Smooth muscle cell (in vitro differentiated cells): Measurements from ENCODE around the gene FBXL3. TPM values are rescaled to one million over a fixed set of nuclear protein-coding genes. Genes with fewer than 3 reads are reported as not detected.

Experiments
- DNase-seq: peaks from one replicate; lab custom pipeline; 2025; ENCODE audit not compliant: unreplicated experiment; lab: John Stamatoyannopoulos, UW
- H2AFZ ChIP-seq: fragments of 200-600 bp; sonication (generic); 2 replicates; pipeline ENCODE4 v1.6.0; 2016; ENCODE audit warnings: antibody characterized with exemption, low read depth, mild to moderate bottlenecking
- H3F3A ChIP-seq: fragments of 200-600 bp; sonication (generic); 2 replicates; pipeline ENCODE4 v1.6.0; 2017; ENCODE audit warnings: antibody characterized with exemption, low read depth
- H3K27ac ChIP-seq: fragments of 200-600 bp; sonication (generic); 2 replicates; pipeline ENCODE4 v1.5.1; 2016; ENCODE audit warnings: low read depth, mild to moderate bottlenecking
- H3K27me3 ChIP-seq: fragments of 200-600 bp; sonication (generic); 2 replicates; pipeline ENCODE4 v1.6.1; 2016; ENCODE audit warnings: low read depth, mild to moderate bottlenecking
- H3K36me3 ChIP-seq: fragments of 200-600 bp; sonication (generic); 2 replicates; pipeline ENCODE4 v1.5.1; 2016; ENCODE audit warnings: low read depth
- H3K4me1 ChIP-seq: fragments of 200-600 bp; sonication (generic); 2 replicates; pipeline ENCODE4 v1.5.1; 2016; ENCODE audit warnings: low read depth
- H3K4me2 ChIP-seq: fragments of 200-600 bp; sonication (generic); 2 replicates; pipeline ENCODE4 v1.6.0; 2016; ENCODE audit warnings: mild to moderate bottlenecking
- H3K4me3 ChIP-seq: fragments of 200-600 bp; sonication (generic); 2 replicates; pipeline ENCODE4 v1.5.1; 2016; ENCODE audit warnings: mild to moderate bottlenecking
- H3K79me2 ChIP-seq: fragments of 200-600 bp; sonication (generic); 2 replicates; pipeline ENCODE4 v1.6.0; 2016; ENCODE audit warnings: low read depth, mild to moderate bottlenecking
- H3K9ac ChIP-seq: fragments of 200-600 bp; sonication (generic); 2 replicates; pipeline ENCODE4 v1.6.0; 2016; ENCODE audit warnings: low read depth
- H3K9me3 ChIP-seq: fragments of 200-600 bp; sonication (generic); replicated peaks from 2 replicates; pipeline ENCODE4 v1.5.1; 2016; ENCODE audit warnings: low read depth
- H4K20me1 ChIP-seq: fragments of 200-600 bp; sonication (generic); 2 replicates; pipeline ENCODE4 v1.6.0; 2016; ENCODE audit warnings: low read depth
- CTCF ChIP-seq: fragments of 200-600 bp; sonication (generic); IDR thresholded peaks from 2 replicates; pipeline ENCODE4 v1.5.1; 2017; ENCODE audit warnings: borderline replicate concordance, mild to moderate bottlenecking, antibody characterized with exemption; ENCODE audit not compliant: insufficient read depth, poor library complexity, severe bottlenecking
- WGBS: methylation state at CpG from one replicate; pipeline ENCODE4 v1.1.7; 2016; ENCODE audit warnings: low lambda C conversion rate; 5-methylcytosine and 5-hydroxymethylcytosine counted together
- polyA plus RNA-seq: library from polyadenylated mRNA; unstranded; fragments of >200 nt; fragmentation: Nextera tagmentation; extraction: Ambion mirVana; gene quantifications from 2 replicates; pipeline ENCODE4 v1.2.1, GENCODE V29; 2016
- total RNA-seq: library from RNA; depleted of rRNA; stranded (reverse); fragments of >200 nt; gene quantifications from 2 replicates; pipeline ENCODE4 v1.2.3, GENCODE V29; 2014

FBXL3 gene
- total and polyA plus RNA-seq, 2 experiments from 2014 or later, result 25.2 to 54.7 TPM

DNA sequence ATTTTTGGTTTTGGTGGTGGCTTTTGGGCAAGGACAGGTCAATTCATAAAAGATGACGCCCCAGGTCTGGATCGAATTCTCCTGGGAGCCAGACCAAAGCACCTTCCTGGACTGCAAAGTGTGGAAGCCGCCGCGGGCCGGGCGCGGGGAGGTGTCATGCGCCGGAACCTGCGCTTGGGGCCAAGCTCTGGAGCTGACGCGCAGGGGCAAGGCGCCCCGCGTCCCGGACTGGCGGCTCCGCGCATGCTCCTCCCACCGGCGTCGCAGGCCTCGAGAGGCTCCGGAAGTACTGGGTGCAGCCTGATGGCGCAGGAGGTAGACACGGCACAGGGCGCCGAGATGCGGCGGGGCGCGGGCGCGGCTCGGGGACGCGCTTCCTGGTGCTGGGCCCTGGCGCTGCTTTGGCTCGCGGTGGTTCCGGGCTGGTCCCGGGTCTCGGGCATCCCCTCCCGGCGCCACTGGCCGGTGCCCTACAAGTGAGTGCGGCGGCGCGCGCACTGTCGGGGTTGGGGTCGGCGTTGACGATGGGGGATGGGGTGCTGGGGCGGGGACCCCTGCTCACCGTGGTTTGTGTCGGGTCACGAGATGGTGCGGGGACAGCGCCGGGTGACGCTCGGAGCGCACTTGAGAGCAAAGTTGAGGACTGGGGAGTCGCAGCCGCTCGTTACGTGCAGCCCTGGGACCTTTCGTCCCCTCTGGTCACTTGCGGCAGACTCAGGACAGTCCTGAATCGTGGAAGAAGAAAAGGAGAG, 35.0 kb downstream of the FBXL3 start, which contains the start of gene CLN5:
Gene CLN5 (plus strand): TSS at position 286 of the 752 bp plus-strand sequence. CDS start 18 bp downstream, at position 304.
- peak within 1 kb of the TSS; percentile 45 for H3K27ac ChIP-seq
- H2AFZ ChIP-seq, result peak within 1 kb of the TSS; percentile 86
- peak within 1 kb of the TSS; percentile 83 for H3K4me2 ChIP-seq
- peaks cover 3% of the 10 kb centered on the region for H3K27me3 ChIP-seq
- H3K9me3 ChIP-seq, result no peaks in the 10 kb centered on the region
- WGBS, result 1% methylated on average over 73 of the region's 73 CpGs
- H4K20me1 ChIP-seq, result no peaks in the 10 kb centered on the region
- H3F3A ChIP-seq, result no peaks in the 10 kb centered on the region
- peak; percentile 65 for DNase-seq
- no peak for TF ChIP-seq CTCF
- peaks cover 9% of the 10 kb centered on the region for H3K4me1 ChIP-seq
- H3K9ac ChIP-seq, result peak within 1 kb of the TSS; percentile 89
- H3K36me3 ChIP-seq, result no peaks in the 10 kb centered on the region
- H3K4me3 ChIP-seq, result peak within 1 kb of the TSS; percentile 80
- peaks cover 21% of the 10 kb centered on the region for H3K79me2 ChIP-seq

- H3K36me3 ChIP-seq, result no peaks in the 10 kb centered on the region
- peak overlapping the region; percentile 45 for H3K27ac ChIP-seq
- peak overlapping the region; percentile 89 for H3K9ac ChIP-seq
- H3K27me3 ChIP-seq, result peaks cover 3% of the 10 kb centered on the region
- H3K4me2 ChIP-seq, result peak overlapping the region; percentile 83
- H3K4me3 ChIP-seq, result peak overlapping the region; percentile 80
- peaks cover 9% of the 10 kb centered on the region for H3K4me1 ChIP-seq
- no peak for DNase-seq
- peak overlapping the region; percentile 86 for H2AFZ ChIP-seq
- H4K20me1 ChIP-seq, result no peaks in the 10 kb centered on the region
- TF ChIP-seq CTCF, result no peak
- H3K9me3 ChIP-seq, result no peaks in the 10 kb centered on the region
- 36% methylated on average over 15 of the region's 15 CpGs for WGBS
- H3F3A ChIP-seq, result no peaks in the 10 kb centered on the region
- peaks cover 21% of the 10 kb centered on the region for H3K79me2 ChIP-seq
Measured at GRCh38 chr13:76991432-76991795, 35.5 kb downstream of the FBXL3 start.

GRCh38 chr13:76983676-76984075, 43.3 kb downstream of the FBXL3 start:
- no peaks in the 10 kb centered on the region for H3K79me2 ChIP-seq
- H3K4me1 ChIP-seq, result peaks cover 4% of the 10 kb centered on the region
- 75% methylated on average over 5 of the region's 5 CpGs for WGBS
- H3K9ac ChIP-seq, result no peak overlapping the region
- no peak overlapping the region for H3K4me2 ChIP-seq
- H2AFZ ChIP-seq, result no peak overlapping the region
- no peaks in the 10 kb centered on the region for H3K9me3 ChIP-seq
- H3F3A ChIP-seq, result no peaks in the 10 kb centered on the region
- no peak overlapping the region for H3K4me3 ChIP-seq
- H3K36me3 ChIP-seq, result no peaks in the 10 kb centered on the region
- no peak overlapping the region for H3K27ac ChIP-seq
- DNase-seq, result no peak
- H4K20me1 ChIP-seq, result no peaks in the 10 kb centered on the region
- no peak for TF ChIP-seq CTCF
- H3K27me3 ChIP-seq, result peaks cover 22% of the 10 kb centered on the region

DNA sequence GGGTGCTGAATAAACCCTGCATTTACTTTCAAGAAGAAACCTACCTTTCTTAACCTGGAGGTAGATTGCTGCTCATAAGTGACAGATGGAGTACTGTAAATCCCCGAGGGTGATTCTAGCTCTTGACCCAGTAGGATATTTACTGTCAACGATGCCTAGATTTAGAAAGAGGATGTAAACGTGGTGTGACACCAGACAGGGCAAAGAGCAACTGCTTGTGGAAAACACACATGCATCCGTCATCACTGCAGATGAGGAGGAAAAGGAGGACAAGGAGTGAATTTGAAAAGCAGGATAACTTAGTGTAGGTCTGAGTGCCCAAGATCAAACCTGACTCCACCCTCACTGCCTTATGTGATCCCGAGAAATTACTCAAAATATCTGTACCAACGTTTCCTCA, 44.9 kb downstream of the FBXL3 start:
- Histone ChIP-seq H3K9ac (no peak overlapping the region), H3K4me2 (no peak overlapping the region), H3F3A (no peaks in the 10 kb centered on the region), H3K9me3 (no peaks in the 10 kb centered on the region), H3K27me3 (peaks cover 19% of the 10 kb centered on the region), H4K20me1 (no peaks in the 10 kb centered on the region), H3K79me2 (no peaks in the 10 kb centered on the region), H3K4me3 (no peak overlapping the region), H3K27ac (no peak overlapping the region), H3K36me3 (no peaks in the 10 kb centered on the region), H2AFZ (no peak overlapping the region), H3K4me1 (peaks cover 4% of the 10 kb centered on the region)
- WGBS, result 78% methylated on average over 6 of the region's 6 CpGs
- TF ChIP-seq CTCF, result no peak
- no peak for DNase-seq
